Measurements from ENCODE around the gene ELK3. TPM values are rescaled to one million over a fixed set of nuclear protein-coding genes. Genes with fewer than 3 reads are reported as not detected.

The ELK3 gene
- total and polyA plus RNA-seq, 2 experiments from 2014 or later = 5.5 to 8.3 TPM

DNA sequence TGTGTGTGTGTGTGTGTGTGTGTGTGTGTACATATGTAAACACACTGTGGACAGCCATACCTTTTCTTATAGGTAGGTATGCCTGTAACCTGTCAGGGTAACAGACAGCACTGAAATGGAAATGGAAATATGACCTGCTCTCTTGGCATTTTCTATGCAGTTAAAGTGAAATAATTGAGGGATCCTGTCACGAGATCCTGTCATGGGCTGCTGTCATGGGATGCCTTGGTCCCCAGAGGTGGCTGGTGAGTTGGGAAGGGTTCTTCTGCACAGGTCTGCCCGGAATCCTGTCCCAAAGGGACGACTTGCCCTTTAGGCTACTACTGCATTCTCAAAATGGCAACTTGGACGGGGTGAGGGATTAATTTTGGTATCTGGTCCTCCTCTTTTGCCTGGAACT, 47.3 kb downstream of the ELK3 start:
- Histone ChIP-seq H3K27me3 (ENCODE audit: insufficient read depth) (no peaks in the 10 kb centered on the region), H4K20me1 (replicated peaks; ENCODE audit: insufficient read depth) (peaks cover 4% of the 10 kb centered on the region; the same call in 1 of the 2 replicates), H3K4me3 (no peak overlapping the region), H3K4me2 (no peak overlapping the region), H3K79me2 (replicated peaks; ENCODE audit: insufficient read depth) (no peaks in the 10 kb centered on the region), H3K4me1 (ENCODE audit: insufficient read depth) (no peaks in the 10 kb centered on the region), H2AFZ (no peak overlapping the region), H3F3A (replicated peaks; ENCODE audit: low read depth) (no peaks in the 10 kb centered on the region), H3K36me3 (ENCODE audit: insufficient read depth) (no peaks in the 10 kb centered on the region), H3K9me2 (ENCODE audit: insufficient read depth) (no peaks in the 10 kb centered on the region), H3K27ac (ENCODE audit: low read depth) (no peak overlapping the region)
- DNase-seq (ENCODE audit: low spot score) (no peak), ATAC-seq (no peak)
- H3K27me3 Mint-ChIP-seq (ENCODE audit: insufficient read depth, low read depth, poor library complexity) = peaks cover 3% of the 10 kb centered on the region
- H3K36me3 Mint-ChIP-seq (ENCODE audit: low read depth) = no peaks in the 10 kb centered on the region
- no peaks in the 10 kb centered on the region for H3K9me3 Mint-ChIP-seq
- TF ChIP-seq ZNF331 (CRISPR knock-in tag; IDR thresholded peaks at IDR 0.05; ENCODE audit: low read depth) = no peak
- TF ChIP-seq POLR2AphosphoS5 (IDR thresholded peaks at IDR 0.05; ENCODE audit: low read depth) = no peak
- TF ChIP-seq NANOG (IDR thresholded peaks at IDR 0.05; ENCODE audit: borderline replicate concordance) = no peak
- TF ChIP-seq, protein P1, sequence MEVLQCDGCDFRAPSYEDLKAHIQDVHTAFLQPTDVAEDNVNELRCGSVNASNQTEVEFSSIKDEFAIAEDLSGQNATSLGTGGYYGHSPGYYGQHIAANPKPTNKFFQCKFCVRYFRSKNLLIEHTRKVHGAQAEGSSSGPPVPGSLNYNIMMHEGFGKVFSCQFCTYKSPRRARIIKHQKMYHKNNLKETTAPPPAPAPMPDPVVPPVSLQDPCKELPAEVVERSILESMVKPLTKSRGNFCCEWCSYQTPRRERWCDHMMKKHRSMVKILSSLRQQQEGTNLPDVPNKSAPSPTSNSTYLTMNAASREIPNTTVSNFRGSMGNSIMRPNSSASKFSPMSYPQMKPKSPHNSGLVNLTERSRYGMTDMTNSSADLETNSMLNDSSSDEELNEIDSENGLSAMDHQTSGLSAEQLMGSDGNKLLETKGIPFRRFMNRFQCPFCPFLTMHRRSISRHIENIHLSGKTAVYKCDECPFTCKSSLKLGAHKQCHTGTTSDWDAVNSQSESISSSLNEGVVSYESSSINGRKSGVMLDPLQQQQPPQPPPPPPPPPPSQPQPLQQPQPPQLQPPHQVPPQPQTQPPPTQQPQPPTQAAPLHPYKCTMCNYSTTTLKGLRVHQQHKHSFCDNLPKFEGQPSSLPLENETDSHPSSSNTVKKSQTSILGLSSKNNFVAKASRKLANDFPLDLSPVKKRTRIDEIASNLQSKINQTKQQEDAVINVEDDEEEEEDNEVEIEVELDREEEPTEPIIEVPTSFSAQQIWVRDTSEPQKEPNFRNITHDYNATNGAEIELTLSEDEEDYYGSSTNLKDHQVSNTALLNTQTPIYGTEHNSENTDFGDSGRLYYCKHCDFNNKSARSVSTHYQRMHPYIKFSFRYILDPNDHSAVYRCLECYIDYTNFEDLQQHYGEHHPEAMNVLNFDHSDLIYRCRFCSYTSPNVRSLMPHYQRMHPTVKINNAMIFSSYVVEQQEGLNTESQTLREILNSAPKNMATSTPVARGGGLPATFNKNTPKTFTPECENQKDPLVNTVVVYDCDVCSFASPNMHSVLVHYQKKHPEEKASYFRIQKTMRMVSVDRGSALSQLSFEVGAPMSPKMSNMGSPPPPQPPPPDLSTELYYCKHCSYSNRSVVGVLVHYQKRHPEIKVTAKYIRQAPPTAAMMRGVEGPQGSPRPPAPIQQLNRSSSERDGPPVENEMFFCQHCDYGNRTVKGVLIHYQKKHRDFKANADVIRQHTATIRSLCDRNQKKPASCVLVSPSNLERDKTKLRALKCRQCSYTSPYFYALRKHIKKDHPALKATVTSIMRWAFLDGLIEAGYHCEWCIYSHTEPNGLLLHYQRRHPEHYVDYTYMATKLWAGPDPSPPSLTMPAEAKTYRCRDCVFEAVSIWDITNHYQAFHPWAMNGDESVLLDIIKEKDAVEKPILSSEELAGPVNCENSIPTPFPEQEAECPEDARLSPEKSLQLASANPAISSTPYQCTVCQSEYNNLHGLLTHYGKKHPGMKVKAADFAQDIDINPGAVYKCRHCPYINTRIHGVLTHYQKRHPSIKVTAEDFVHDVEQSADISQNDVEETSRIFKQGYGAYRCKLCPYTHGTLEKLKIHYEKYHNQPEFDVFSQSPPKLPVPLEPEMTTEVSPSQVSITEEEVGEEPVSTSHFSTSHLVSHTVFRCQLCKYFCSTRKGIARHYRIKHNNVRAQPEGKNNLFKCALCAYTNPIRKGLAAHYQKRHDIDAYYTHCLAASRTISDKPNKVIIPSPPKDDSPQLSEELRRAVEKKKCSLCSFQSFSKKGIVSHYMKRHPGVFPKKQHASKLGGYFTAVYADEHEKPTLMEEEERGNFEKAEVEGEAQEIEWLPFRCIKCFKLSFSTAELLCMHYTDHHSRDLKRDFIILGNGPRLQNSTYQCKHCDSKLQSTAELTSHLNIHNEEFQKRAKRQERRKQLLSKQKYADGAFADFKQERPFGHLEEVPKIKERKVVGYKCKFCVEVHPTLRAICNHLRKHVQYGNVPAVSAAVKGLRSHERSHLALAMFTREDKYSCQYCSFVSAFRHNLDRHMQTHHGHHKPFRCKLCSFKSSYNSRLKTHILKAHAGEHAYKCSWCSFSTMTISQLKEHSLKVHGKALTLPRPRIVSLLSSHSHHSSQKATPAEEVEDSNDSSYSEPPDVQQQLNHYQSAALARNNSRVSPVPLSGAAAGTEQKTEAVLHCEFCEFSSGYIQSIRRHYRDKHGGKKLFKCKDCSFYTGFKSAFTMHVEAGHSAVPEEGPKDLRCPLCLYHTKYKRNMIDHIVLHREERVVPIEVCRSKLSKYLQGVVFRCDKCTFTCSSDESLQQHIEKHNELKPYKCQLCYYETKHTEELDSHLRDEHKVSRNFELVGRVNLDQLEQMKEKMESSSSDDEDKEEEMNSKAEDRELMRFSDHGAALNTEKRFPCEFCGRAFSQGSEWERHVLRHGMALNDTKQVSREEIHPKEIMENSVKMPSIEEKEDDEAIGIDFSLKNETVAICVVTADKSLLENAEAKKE (CRISPR knock-in tag; IDR thresholded peaks at IDR 0.05) = no peak
- TF ChIP-seq ZNF114 (CRISPR knock-in tag; IDR thresholded peaks at IDR 0.05) = no peak
- TF ChIP-seq EZH2phosphoT487 (IDR thresholded peaks at IDR 0.05; ENCODE audit: unreplicated experiment) = no peak
- TF ChIP-seq EZH2 (IDR thresholded peaks at IDR 0.05; ENCODE audit: low read depth, unreplicated experiment) = no peak
- TF ChIP-seq, protein P2, sequence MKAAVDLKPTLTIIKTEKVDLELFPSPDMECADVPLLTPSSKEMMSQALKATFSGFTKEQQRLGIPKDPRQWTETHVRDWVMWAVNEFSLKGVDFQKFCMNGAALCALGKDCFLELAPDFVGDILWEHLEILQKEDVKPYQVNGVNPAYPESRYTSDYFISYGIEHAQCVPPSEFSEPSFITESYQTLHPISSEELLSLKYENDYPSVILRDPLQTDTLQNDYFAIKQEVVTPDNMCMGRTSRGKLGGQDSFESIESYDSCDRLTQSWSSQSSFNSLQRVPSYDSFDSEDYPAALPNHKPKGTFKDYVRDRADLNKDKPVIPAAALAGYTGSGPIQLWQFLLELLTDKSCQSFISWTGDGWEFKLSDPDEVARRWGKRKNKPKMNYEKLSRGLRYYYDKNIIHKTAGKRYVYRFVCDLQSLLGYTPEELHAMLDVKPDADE (IDR thresholded peaks at IDR 0.05) = no peak
- TF ChIP-seq, protein P3, sequence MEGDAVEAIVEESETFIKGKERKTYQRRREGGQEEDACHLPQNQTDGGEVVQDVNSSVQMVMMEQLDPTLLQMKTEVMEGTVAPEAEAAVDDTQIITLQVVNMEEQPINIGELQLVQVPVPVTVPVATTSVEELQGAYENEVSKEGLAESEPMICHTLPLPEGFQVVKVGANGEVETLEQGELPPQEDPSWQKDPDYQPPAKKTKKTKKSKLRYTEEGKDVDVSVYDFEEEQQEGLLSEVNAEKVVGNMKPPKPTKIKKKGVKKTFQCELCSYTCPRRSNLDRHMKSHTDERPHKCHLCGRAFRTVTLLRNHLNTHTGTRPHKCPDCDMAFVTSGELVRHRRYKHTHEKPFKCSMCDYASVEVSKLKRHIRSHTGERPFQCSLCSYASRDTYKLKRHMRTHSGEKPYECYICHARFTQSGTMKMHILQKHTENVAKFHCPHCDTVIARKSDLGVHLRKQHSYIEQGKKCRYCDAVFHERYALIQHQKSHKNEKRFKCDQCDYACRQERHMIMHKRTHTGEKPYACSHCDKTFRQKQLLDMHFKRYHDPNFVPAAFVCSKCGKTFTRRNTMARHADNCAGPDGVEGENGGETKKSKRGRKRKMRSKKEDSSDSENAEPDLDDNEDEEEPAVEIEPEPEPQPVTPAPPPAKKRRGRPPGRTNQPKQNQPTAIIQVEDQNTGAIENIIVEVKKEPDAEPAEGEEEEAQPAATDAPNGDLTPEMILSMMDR (conservative IDR thresholded peaks at IDR 0.05; ENCODE audit: low read depth in 2 of 2) = no peak
- no peak for TF ChIP-seq JUNB (IDR thresholded peaks at IDR 0.05; ENCODE audit: unreplicated experiment)
- H3K27ac Mint-ChIP-seq = no peak overlapping the region
- peaks cover 4% of the 10 kb centered on the region for H3K4me1 Mint-ChIP-seq
- no peak overlapping the region for H3K4me3 Mint-ChIP-seq

Measured in GM23338 (cell line).